Brain microvascular endothelial cell (primary cell): Measurements from ENCODE around the gene CPSF4.

Source experiments
- DNase-seq: peaks from one replicate; pipeline ENCODE4 v3.0.0-alpha.2; 2020
- H3K27ac ChIP-seq: fragments of 250-450 bp; sonication (Bioruptor Pico); 2 replicates; pipeline ENCODE4 v1.5.1; 2020; ENCODE audit warnings: mild to moderate bottlenecking, moderate library complexity
- H3K27me3 ChIP-seq: fragments of 250-450 bp; sonication (Bioruptor Pico); replicated peaks from 2 replicates; pipeline ENCODE4 v1.5.1; 2020; ENCODE audit warnings: mild to moderate bottlenecking
- H3K36me3 ChIP-seq: fragments of 250-450 bp; sonication (Bioruptor Pico); replicated peaks from 2 replicates; pipeline ENCODE4 v1.5.1; 2020; ENCODE audit warnings: mild to moderate bottlenecking
- H3K4me3 ChIP-seq: 2 replicates; pipeline ENCODE4 v1.5.1; 2011; ENCODE audit warnings: low read depth, mild to moderate bottlenecking, control low read depth, low read length, moderate library complexity
- CTCF ChIP-seq: IDR thresholded peaks from 2 replicates; pipeline ENCODE4 v1.5.1; 2011; ENCODE audit warnings: low read depth, mild to moderate bottlenecking, moderate library complexity, low read length, control low read depth, inconsistent platforms; ENCODE audit errors: missing control alignments
- in situ Hi-C: cut with HindIII; loops from 2 replicates; pipeline ENCODE4 v1.10.0; 2017; ENCODE audit warnings: low sequenced_read_pairs, low pct_ligation_motif_present

Gene CPSF4

GRCh38 chr7:99406557-99406956 is 32.2 kb upstream of the CPSF4 start:
- H3K4me3 ChIP-seq: no peak overlapping the region

GRCh38 chr7:99407872-99408378 is 30.8 kb upstream of the CPSF4 start:
- H3K36me3 ChIP-seq: peaks cover 45% of the 10 kb centered on the region
- H3K27me3 ChIP-seq: no peaks in the 10 kb centered on the region
- H3K27ac ChIP-seq: peak overlapping the region; percentile 100
- in situ Hi-C loops: no loop called here
- peak; percentile 69 for DNase-seq
- peak overlapping the region; percentile 98 for H3K4me3 ChIP-seq
- TF ChIP-seq CTCF: no peak

More at GRCh38 chr7:99406557-99406956, 32.2 kb upstream of the CPSF4 start:
- no peaks in the 10 kb centered on the region for H3K27me3 ChIP-seq
- in situ Hi-C loops: no loop called here
- H3K27ac ChIP-seq: no peak overlapping the region
- no peak for DNase-seq
- TF ChIP-seq CTCF: no peak
- H3K36me3 ChIP-seq: peaks cover 42% of the 10 kb centered on the region

- no peak for TF ChIP-seq CTCF
- peaks cover 43% of the 10 kb centered on the region for H3K36me3 ChIP-seq
- in situ Hi-C loops: no loop called here
These were observed 30.2 kb upstream of the CPSF4 start, which contains the start of the genes BUD31 and PDAP1 for GRCh38 chr7:99408379-99409191. BUD31 (plus strand) TSS chr7:99408969; CDS start chr7:99411093, 2,124 bp downstream. PDAP1 (minus strand) TSS chr7:99408597; CDS start chr7:99408548, 49 bp downstream.

GRCh38 chr7:99409192-99409572 is 29.6 kb upstream of the CPSF4 start:
- H3K4me3 ChIP-seq: peak overlapping the region; percentile 98
- in situ Hi-C loops: no loop called here
- peaks cover 40% of the 10 kb centered on the region for H3K36me3 ChIP-seq
- no peaks in the 10 kb centered on the region for H3K27me3 ChIP-seq
- TF ChIP-seq CTCF: no peak
- peak overlapping the region; percentile 100 for H3K27ac ChIP-seq
- DNase-seq: no peak

More at GRCh38 chr7:99408379-99409191, 30.2 kb upstream of the CPSF4 start, which contains the start of the genes BUD31 and PDAP1:
- Histone ChIP-seq H3K27me3 (no peaks in the 10 kb centered on the region), H3K27ac (peak within 1 kb of the TSS; percentile 100), H3K4me3 (peak within 1 kb of the TSS; percentile 98)
- DNase-seq: peak; percentile 90

- Histone ChIP-seq H3K27ac (no peak overlapping the region), H3K4me3 (peak overlapping the region; percentile 98), H3K36me3 (peaks cover 38% of the 10 kb centered on the region), H3K27me3 (no peaks in the 10 kb centered on the region)
- no peak for DNase-seq
- TF ChIP-seq CTCF: no peak
- in situ Hi-C loops: no loop called here
These were observed 28.9 kb upstream of the CPSF4 start for GRCh38 chr7:99409806-99410205.
